HG03469 (cell line): ENCODE results near the gene AZGP1.
A peak's percentile ranks its signal among the peaks of the same experiment; 100 is the strongest.
"Not testable (repeated sequence)": the region's sequence is repeated elsewhere in the genome, so short reads cannot be mapped to it uniquely, and the experiment has no call there.

Source experiments
- ATAC-seq: cut with Tn5 transposase; IDR thresholded peaks from one replicate; pipeline ENCODE4 v1.9.1; 2021; ENCODE audit warnings: mild to moderate bottlenecking, moderate library complexity, moderate number of reproducible peaks; ENCODE audit not compliant: unreplicated experiment

AZGP1 gene

DNA sequence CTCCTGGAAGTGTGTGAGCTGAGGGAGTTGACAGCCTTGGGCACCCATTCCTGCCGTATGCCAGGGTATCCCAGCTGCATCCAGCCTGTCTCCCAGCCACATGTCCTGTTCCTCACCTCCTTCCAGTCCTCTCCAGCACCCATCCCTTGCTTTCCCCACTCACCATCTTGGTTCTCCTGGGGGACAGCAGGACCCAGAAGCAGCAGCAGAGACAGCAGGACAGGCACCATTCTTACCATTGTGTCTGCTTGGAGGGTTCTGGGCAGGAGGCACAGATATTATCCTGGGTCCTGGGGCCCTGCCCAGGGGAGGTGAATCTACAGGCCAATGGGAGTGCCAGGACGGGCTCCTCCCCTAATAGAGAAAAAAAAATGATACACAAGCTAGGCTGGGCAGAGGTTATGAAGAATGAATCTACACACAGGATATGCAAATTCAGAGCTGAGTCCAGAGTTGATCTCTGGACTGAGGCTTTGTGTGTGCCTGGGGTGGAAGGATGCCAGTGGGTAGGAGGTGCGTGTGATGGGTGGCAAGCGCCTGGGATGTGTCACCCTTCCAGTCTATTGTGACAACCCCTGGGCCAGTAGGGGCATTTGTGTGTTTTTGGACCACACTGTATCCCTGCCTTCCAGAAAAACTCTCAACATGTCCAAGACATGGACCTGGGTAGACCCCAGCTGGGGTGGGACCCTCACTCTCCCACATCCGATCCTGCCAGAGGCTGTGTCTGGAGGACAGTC is at the start of gene AZGP1:
AZGP1 (minus strand) TSS at position 250 of the 740 bp plus-strand sequence; CDS start at position 239, 11 bp downstream.
- ATAC-seq = no peak

DNA sequence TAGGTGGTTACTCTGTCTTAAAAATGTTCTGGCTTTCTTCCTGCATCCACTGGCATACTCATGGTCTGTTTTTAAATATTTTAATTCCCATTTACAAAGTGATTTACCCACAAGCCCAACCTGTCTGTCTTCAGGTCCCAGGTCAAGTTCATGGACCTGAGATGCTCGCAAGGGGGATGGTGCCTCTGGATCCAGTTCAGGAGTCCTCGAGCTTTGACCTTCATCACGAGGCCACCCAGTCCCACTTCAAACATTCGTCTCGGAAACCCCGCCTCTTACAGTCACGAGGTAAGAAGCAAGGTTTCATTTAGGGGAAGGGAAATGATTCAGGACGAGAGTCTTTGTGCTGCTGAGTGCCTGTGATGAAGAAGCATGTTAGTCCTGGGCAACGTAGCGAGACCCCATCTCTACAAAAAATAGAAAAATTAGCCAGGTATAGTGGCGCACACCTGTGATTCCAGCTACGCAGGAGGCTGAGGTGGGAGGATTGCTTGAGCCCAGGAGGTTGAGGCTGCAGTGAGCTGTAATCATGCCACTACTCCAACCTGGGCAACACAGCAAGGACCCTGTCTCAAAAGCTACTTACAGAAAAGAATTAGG is 48.3 kb upstream of the AZGP1 start:
- no peak for ATAC-seq

DNA sequence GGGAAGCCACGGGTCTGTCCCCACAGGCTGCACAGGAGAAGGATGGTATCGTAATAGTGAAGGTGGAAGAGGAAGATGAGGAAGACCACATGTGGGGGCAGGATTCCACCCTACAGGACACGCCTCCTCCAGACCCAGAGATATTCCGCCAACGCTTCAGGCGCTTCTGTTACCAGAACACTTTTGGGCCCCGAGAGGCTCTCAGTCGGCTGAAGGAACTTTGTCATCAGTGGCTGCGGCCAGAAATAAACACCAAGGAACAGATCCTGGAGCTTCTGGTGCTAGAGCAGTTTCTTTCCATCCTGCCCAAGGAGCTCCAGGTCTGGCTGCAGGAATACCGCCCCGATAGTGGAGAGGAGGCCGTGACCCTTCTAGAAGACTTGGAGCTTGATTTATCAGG is 47.7 kb upstream of the AZGP1 start:
- ATAC-seq = no peak

DNA sequence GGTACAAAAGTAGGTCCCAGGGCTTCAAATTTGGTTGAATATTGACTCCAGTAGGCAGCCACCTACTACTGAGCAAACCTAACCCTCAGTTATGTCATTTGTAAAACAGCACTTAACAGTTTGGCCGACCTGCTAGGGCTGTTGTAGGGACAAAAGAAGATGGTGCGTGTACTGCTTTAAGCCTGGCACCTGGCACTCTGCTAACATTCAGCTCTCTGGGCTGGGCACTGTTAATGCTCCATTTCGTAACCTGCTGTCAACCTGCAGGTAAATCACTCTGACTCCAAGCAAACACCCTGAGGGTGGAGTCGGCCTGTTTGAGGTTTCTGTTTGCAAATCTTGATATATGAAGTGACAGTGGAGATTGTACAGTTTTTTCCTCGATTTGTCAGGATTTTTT is 46.8 kb upstream of the AZGP1 start:
- ATAC-seq = no peak

DNA sequence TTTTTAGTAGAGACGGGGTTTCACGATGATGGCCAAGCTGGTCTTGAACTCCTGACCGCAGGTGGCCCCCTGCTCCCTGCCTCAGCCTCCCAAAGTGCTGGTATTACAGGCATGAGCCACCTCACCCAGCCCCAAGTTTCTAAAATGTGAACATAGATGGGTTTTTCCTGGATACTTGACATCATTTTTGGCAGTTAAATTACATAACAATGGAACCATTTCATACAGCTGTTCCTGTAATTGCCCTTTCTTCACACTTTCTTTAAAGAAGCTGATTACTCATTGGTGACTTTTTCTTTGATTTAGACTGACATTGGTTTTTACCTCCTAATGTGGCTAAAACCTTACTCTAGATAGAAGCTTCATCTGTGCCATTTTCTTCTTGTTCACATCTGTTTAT is 45.5 kb upstream of the AZGP1 start:
- no peak for ATAC-seq

DNA sequence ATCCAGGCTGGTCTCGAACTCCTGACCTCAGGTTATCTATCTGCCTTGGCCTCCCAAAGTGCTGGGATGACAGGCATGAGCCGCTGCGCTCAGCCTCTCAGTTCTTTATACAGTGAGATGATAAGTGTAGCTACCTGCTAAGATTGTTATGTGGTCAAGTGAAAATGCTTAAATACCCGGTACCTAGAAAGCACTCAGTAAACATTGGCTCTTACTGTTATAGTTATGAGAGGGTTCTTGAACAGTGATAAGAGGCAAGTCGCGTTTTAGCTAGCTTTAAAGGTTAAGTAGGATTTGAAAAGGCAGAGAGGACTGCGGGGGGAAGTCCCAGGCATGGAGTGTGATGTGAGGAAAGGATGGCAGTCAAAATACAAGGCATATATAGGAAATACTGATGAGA is 44.1 kb upstream of the AZGP1 start:
- no peak for ATAC-seq

DNA sequence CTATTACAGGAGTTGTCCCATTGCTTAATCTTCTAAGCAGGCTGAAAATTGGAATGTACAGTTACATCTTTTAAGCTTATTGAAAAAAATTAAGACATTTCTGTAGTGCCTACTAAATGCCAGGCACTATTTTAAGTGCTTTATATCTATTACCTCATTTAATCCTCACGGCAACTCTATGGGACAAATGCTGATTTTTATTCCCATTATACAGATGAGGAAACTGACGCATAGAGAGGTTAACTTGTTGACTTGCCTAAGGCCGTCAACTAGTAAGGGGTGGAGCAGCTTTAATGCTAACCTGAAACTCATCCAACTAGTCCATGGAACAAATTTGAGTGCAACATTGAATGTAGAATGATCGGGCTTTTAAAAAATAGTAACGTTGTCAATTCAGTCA is 42.0 kb upstream of the AZGP1 start:
- no peak for ATAC-seq

DNA sequence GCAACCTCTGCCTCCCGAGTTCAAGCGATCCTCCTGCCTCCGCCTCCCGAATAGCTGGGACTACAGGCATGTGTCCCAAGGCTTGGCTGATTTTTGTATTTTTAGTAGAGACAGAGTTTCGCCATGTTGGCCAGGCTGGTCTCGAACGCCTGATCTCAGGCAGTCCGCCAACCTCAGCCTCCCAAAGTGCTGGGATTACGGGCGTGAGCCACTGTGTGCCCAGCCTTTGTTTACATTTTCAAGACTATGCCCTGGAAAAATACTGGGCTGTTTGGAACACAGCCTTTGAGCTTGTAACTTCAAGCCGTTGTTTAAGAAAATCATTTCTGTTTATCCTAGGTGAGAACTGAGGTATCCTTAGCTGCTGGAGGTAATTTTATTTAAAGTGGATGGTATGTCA is 41.5 kb upstream of the AZGP1 start:
- no peak for ATAC-seq

DNA sequence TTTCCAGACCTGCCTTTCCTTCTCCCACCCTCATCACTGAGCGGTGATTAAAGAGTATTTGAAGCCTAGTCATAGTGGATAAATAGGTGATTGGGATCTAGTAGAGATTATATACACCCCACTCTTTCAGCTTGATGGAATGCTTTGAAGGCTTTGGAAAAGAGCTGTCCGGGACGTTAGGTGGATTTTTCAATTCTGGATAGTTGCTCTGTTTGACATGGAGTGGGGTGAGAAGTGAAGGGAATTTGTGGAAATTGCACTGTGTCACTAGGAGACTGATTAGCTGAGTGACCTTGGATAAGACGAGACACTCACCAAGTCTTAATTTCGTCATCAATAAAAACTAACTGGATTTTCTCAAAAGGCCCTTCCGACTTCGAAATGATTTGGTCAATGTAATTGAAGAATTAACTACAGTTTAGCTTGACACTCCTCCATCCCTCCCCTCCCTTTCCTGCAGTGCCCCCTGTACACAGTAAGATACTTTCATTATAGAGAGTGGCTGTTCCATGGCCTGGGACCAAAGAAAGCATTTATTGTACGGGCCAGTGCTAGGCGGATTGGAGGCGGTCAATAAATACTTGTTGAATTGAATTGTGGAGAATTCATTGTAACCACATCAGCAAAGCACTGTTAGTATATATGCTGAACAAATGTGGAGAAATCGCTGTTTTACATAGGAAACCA is 40.5 kb upstream of the AZGP1 start:
- no peak for ATAC-seq

DNA sequence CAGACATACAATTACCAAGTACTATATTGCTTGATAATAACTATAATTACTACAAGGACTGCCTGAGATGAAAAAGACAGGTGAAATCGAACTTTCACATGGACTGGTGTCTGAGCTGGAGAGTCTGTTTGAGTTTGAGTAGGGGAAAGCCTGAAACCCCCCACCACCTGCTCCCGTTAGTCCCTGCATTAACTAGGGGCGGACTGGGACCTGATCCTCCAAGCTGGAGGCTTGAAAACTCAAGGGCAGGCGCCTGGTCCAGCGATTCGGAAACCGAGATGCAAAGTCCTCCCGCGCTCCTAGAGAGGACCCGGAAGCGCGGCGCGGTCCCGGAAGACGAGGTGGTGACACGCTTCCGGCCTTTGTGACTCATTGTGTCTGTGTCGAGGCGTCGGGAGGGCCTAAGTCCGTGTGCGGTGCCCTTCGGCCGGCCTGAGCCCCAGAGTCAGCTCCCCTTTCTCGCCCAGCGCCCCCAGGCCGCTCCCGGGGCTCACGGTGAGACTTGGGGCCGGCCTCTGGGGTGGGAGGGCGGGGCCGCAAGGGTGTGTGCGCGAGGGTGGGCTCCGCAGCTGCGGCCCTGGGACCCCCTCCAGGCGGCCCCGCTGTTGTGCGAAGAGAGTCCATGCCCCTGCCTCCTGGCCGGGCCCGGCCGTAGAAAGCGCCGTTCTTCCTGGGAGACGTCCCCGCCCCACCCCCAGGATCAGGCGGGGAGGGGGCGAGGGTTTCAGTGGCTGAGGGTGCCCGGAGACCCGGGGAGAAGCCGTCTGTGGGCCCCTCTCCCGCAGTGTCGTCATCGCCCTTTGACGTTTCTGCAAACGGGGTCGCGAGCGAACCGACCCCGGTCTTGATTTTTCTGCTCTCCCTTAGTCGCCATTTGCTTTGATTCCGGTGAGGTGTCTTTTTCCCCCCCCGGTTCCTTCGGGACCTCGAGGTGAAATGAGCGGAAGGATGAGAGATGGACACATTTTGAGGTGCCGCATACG is 39.7 kb upstream of the AZGP1 start, which contains the start of gene ZKSCAN1:
ZKSCAN1 (plus strand) TSS at position 365 of the 983 bp plus-strand sequence. CDS start 7,911 bp downstream, outside the sequence.
- ATAC-seq = peak; percentile 93

DNA sequence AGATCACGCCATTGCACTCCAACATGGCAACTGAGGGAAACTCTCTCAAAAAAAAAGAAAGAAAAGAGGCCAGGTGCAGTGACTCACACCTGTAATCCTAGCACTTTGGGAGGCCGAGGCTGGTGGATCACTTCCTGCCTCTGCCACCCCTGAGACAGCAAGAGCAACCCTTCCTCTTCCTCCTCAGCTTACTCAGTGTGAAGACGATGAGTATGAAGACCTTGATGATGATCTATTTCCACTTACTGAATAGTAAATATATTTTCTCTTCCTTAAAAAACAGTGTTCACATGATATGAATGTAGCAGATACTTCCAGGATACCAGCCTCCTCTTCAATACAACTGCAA is 37.5 kb upstream of the AZGP1 start:
- ATAC-seq = no peak

DNA sequence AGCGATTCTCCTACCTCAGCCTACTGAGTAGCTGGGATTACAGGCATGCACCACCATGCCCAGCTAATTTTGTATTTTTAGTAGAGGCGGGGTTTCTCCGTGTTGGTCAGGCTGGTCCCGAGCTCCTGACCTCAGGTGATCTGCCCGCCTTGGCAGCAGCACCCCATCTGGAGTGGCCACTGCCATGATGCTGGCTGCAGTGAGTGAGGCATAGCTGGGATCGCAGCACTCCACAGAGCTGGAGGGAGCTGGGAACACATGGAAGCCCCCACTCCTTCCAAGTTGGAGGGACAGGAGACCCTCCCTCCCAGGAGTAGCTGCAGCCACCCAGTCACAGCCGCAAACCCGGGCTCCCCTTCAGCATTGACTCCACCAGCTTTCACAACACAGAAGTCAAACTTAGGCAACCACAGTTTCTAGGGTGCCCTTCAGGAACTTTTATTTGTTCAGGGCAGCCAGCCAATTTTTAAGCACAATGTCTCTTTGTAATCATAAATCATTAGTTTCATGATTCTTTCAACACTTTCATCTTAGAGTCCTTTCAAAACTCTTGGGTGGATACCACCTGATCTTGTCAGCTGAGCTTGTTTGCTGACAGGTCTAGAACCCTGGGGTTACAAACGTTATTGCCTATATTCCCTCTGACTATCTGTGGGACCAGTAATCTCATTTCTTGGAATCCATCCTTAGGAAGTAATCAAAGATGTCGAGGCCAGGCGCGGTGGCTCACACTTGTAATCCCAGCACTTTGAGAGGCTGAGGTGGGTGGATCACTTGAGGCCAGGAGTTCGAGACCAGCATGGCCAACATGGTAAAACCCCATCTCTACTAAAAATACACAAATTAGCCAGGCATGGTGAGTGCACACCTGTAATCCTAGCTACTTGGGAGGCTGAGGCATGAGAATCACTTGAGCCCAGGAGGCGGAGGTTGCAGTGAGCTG is 36.8 kb upstream of the AZGP1 start:
- not testable (repeated sequence) for ATAC-seq

DNA sequence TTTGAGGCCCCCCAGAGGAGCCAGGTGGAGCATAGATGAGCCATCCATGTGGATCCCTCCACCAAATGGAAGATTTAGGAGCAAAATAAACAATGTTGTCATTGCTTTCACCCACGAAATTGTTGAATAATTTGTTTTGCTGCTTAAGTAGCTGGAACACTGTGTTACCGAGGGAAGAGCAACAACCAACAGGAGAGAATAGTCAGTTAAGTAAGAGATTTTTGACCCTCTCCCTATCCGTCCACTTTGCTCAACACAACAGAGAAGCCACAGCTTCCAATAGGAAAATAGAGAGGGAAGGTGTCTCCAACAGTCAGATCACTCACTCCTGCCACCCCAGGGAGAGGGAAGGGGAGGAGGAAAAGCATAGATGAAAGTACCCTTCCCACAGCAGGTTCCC is 35.7 kb upstream of the AZGP1 start:
- ATAC-seq = no peak

DNA sequence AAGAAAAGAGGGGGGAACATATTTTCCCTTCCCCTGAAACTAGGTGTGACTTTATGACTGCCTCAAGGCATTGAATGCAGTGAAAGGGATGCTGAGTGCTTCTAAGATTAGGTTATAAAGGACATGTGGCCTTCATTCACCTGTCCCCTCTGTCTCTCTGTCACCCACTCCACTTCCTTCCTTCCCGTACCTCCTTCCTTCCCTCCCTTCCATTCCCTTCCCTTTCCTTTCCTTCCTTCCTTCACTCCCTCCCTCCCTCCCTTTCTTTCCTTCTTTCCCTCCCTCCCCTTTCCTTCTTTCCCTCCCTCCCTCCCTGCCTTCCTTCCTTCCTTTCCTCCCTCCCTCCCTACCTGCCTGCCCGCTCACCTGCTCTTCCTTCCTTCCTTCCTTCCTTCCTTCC is 35.1 kb upstream of the AZGP1 start:
- no peak for ATAC-seq

DNA sequence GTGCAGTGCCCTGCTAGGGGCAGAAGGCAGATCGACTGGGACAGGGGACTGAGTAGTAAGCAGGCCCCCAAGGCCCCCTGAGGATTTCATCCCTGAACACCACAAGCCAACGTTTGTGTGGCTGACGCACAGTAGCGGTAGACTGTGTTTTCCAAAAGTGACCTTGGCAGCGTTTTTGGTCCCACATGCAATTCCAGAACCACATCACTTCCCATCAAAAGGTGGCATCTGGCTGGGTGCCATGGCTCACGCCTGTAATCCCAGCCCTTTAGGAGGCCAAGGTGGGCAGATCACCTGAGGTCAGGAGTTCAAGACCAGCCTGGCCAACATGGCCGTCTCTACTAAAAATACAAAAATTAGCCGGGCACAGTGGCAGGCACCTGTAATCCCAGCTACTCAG is 34.1 kb upstream of the AZGP1 start:
- ATAC-seq = not testable (repeated sequence)

DNA sequence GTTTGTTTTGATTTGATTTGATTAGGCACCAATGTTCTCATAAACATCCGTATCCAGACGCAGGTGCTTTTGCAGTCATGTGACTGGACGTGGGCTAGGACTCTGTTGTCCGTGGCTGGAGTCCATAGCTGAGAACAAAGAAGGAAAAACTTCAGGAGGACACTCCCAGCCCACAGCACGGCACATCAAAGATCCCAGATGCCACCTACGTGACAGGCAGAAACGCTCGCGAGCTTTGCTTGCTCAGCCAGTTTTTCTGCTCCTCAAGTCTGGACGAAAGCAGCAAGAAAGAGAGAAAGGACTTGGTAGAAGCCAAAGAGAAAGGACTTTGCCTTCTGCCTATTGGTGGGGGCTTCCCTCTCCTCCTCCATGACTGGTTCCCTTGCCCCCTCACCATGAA is 32.7 kb upstream of the AZGP1 start:
- no peak for ATAC-seq

DNA sequence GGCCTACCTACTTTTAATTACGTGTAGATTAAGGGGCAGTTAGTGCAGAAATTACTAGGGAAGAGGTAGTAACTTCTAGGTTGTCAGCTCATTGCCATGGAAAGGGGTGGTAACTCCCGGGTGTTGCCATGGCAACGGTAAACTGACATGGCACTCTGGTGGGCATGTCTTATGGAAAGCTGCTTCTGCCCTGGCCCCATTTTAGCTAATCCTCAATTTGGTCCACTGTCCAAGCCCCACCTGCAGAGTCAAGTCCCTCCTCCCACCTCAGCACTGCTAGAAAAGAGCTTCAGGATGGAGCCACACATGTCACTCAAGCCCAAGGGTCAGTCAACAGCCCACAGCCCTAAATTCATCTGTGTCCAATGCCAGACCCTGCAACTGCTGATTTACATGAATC is 32.1 kb upstream of the AZGP1 start:
- no peak for ATAC-seq

DNA sequence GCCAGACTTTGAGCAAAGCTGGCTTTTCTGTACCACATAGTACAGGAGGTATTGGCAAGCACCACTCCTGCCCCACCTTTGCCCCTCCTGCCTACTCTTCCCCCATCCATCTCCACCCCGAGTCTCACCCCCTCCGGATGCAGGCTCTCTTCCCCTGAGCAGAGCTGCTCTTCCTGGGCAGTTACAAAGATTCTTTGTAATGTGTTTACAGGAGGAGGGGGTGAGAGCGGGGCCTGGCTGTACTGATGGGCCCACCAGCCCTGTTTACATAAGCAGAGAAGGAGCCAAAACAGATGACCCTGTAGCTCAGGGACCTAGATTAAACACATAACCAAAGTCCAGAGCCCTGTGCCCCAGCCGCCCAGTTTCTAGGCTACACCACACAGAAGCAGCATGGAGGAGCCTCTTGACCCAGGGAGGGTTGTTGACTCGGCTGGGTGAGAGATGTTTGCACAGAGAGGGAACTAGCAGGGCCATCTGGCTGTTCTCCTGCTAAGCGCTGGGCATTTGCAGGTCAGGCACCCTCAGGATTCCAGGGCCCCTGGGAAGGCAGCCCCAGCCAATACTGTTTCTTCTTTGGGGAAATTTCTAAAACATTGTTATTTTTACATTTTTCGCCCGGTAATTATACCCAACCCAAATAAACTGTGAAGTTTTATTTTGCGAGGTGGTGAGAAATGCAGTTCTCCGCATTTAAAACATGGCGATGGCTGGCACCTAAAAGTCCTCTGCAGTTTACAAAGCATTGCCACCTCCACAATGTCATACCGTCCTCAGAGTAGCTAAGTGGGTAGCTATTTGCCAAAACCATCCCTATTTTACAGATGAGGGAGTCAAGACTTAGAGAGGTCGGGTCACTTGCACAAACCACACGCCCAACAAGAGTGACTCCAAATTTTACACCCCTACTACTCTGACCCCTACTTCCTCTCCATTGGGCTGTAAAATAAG is 28.2 kb upstream of the AZGP1 start:
- ATAC-seq = no peak

DNA sequence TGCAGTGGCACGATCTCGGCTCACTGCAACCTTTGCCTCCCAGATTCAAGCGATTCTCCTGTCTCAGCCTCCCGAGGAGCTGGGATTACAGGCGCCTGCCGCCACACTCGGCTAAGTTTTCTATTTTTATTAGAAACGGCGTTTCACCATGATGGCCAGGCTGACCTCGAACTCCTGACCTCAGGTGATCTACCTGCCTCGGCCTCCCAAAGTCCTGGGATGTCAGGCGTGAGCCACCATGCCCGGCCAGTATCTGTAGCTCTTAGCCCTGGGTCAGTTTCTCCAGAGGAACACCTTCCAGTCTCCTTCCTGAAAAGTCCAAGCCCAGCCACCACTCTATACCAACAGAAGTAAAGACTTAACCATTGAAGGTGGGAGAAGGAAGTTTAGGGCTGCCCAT is 24.4 kb upstream of the AZGP1 start:
- ATAC-seq = no peak
